GM18517 (cell line): ENCODE data around the gene ABHD12B.
"Not testable (repeated sequence)": the region's sequence is repeated elsewhere in the genome, so short reads cannot be mapped to it uniquely, and the experiment has no call there.

Experiments used
- ATAC-seq: cut with Tn5 transposase; IDR thresholded peaks from one replicate; pipeline ENCODE4 v1.9.1; 2021; ENCODE audit warnings: mild to moderate bottlenecking, moderate library complexity; ENCODE audit not compliant: unreplicated experiment

The ABHD12B gene

GRCh38 chr14:50892255-50892654 is 20.4 kb downstream of the ABHD12B start:
- ATAC-seq = no peak

DNA sequence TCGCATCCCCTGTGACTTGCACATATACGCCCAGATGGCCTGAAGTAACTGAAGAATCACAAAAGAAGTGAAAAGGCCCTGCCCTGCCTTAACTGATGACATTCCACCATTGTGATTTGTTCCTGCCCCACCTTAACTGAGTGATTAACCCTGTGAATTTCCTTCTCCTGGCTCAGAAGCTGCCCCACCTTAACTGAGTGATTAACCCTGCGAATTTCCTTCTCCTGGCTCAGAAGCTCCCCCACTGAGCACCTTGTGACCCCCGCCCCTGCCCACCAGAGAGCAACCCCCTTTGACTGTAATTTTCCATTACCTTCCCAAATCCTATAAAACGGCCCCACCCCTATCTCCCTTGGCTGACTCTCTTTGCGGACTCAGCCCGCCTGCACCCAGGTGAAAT is 24.6 kb downstream of the ABHD12B start:
- ATAC-seq = not testable (repeated sequence)

GRCh38 chr14:50897005-50897404 is 25.2 kb downstream of the ABHD12B start:
- not testable (repeated sequence) for ATAC-seq

DNA sequence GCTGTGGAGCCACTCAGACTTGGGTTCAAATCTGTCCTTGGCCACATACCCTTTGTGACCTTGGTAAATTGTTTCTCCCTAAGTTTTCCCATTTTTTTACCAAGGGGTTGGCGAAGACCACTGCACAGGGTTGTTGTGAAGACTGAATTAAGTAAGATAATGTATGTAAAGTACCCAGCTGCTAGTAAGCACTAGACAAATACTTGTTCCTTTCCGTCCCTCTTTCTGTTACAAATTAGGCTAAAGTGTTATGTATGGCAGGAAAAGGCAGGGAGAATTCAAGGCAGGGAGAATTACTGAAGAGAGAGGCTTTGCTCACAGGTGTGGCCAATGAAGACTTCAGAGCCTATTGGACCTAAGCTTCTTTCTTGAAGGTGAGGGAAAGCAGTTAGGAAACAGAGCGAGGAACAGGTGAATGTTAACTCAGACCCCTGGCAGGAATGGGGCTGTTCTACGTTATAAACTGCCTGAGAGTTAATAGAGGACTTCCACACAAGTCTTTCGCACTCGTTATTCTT is 25.9 kb downstream of the ABHD12B start:
- ATAC-seq = no peak

GRCh38 chr14:50901361-50901760 is 29.5 kb downstream of the ABHD12B start:
- ATAC-seq = no peak

- ATAC-seq = no peak
Observed at GRCh38 chr14:50904719-50905118, 32.9 kb downstream of the ABHD12B start.

DNA sequence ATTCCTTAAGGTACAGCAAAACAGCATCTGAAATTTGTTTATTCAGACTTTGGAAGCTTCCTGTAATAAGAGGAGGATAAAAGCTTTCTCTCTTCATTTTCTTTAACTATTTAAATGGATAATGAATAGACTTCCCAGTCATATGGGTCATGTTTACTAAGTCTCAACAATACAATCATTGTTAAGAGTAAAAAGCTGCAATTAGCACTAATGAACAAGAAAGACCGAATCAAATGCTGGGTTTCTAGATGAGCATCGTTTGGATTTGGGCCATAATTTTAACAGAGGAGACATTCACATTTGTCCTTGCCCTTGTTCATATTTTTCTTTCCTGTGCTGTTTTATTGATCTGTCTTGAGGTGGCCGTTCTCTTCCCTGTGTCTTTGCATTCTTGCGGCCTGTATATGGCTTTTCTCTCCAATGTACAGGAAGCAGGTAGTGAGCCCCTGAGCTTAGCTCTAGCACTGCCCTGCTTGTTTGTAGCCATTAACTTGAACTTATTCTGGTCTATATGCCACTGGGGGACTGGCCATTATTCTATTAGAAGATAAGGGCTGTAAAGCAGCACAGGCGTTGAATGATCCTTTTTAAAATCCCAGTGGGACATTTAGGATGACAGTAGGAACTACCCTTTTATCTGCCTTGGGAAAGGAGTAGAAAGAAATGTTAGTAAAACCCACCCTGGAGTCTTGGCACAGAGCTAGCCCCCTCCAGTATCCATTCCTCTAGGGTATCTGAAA is 34.6 kb downstream of the ABHD12B start:
- ATAC-seq = no peak

DNA sequence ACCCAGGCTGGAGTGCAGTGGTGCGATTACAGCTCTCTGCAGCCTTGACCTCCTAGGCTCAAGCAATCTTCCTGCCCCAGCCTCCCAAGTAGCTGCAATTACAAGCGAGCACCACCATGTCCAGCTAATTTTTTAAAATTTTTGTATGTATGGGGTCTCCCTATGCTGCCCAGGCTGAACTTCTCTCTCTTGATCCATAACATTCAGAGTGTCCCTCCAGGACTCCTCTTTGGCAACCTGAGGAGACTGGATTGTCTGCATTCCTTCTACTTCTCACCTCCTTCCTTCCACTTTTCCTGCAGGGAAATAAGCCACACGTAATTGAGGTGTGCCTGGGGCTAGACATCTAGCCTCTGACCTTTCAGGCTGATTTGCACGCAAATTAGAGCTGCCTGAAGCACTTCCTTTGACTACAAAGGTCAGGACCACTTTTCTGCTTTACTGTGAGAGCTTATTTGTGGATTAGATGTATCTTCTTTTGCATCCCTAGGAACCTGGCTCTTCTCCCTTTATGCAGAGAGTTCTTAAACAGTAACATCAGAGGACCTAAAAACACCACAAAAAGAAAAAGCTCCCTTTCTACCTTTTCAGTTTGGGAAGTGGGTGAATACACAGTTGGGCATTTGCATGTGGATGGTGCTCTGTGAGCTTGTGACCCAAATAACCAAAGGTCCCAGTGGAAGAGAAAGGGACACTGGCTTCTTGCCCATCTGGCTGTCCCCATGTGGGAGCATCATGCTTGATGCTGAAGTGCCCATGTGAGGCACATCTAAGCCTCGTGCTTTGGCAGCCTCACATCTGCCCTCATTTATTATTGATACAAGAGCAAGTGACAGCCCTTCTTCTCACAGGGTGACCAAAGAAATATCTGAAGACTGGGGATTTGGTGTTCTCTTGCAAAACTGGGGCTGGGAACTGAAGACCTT is 38.9 kb downstream of the ABHD12B start:
- ATAC-seq = no peak

GRCh38 chr14:50917449-50917848 is 45.6 kb downstream of the ABHD12B start:
- no peak for ATAC-seq

DNA sequence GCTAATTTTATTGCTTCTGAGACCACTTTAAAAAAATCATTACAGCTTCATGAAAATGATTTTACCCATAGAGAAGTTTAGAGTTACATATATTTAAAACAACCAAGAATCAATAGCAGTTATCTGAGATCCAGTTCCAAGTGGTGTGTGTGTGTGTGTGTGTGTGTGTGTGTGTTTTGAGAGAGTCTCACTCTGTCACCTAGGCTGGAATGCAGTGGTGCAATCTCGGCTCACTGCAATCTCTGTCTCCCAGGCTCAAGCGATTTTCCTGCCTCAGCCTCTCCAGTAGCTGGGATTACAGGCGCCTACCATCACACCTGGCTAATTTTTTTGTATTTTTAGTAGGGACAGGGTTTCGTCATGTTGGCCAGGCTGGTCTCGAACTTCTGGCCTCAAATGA is 47.7 kb downstream of the ABHD12B start:
- not testable (repeated sequence) for ATAC-seq

DNA sequence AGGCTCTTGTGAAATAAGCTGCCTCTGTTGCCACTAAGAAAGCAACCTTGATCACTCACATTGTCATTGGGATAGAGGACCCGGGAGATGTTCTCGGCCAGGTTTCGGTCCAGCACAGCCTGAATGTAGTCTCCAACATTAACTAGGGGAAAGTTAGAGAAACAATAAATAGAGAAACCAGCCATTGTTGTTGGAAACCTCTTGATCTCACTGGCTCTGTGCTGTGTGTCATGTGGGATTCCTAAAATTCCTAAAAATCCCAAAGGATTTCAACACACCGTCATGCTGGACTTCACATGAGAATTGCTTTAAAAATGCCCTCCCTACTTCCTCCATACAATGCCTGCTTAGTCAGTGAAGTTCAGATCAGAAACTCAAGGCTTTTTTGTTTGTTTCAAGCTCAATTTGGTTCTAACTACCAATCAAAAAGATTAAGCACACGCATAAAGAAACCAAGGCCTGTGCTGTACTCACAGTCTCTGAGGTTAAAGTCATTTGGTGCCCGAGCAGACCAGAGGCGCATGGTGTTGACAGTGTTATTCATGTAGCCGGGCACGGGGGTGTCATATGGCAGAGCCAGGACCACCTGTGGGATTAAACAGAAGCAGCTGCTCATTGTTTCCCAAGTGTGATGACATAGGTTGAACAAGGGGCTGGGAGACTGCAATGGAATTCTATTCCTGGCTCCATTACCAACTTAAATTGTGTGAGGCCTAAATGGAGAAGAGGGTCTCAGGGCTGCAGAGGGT is 48.8 kb downstream of the ABHD12B start:
- ATAC-seq = no peak

- no peak for ATAC-seq
Observed at GRCh38 chr14:50922803-50923202, 51.0 kb downstream of the ABHD12B start.

GRCh38 chr14:50924236-50924635 is 52.4 kb downstream of the ABHD12B start:
- no peak for ATAC-seq

DNA sequence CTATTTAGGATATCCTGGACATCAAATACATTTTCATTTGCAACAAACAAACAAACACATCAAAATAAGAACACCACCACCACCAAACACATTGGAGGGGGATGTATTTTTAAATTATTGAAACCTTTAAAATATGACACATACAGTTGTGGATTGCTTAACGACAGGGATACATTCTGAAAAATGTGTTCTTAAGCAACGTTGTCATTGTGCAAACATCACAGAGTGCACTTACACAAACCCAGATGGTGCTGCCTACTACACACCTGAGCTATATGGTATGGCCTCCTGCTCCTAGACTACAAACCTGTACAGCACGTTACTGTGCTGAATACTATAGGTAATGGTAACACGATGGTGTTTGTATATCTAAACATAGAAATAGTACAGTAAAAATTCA is 53.0 kb downstream of the ABHD12B start:
- no peak for ATAC-seq

DNA sequence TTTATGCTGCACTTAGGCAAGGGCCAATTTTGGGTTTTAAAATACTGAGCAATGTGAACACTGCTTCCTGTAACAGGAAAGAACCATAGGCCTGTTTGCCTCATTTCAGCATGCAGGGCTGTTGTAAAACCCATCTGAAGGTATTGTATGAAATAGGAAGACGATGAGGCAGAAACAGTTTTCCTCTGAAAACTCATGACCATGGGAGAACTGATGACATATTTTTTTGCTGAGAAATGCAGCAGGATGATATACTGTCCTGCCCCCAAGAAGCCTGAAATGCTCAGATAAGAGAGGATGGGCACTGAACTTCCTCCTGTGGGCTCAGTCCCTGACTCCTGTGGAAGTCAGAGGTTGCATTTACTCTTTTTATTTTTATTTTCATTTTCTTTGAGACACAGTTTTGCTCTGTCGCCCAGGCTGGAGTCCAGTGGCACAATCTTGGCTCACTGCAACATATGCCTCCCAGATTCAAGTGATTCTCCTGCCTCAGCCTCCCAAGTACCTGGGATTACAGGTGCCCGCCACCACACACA is 55.1 kb downstream of the ABHD12B start:
- ATAC-seq = no peak

DNA sequence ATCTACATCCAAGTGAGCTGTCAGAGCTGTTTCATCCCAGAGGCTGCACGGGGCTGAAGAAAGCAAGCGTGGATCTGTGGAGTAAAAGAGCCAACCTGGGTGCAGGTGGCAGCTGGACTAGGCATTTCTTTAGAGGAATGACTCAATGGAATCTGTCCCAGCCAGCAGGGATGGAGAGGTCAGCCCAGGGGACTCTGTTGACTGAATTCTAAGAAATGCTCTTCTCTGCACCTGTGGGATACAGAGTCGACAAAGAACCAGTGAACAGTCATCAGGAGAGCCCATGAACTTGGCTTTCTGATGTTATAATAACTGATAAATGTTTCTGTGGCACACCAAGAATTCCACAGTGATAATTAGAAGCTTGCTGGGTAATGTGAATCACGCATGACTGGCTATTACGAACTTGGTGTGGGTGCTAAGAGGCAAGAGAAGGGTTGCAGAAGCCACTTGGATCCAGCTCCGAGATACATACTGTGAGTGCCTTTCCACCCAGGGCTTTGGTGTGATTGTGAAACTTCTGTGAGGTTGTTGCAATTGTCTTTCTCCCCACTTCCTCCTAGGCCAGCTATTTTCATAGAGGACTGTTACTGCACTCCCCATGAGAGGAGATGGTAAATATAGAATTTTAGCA is 56.3 kb downstream of the ABHD12B start:
- no peak for ATAC-seq

- no peak for ATAC-seq
Observed at GRCh38 chr14:50929506-50929905, 57.7 kb downstream of the ABHD12B start.

- ATAC-seq = no peak
Observed at GRCh38 chr14:50931559-50931958, 59.7 kb downstream of the ABHD12B start.

DNA sequence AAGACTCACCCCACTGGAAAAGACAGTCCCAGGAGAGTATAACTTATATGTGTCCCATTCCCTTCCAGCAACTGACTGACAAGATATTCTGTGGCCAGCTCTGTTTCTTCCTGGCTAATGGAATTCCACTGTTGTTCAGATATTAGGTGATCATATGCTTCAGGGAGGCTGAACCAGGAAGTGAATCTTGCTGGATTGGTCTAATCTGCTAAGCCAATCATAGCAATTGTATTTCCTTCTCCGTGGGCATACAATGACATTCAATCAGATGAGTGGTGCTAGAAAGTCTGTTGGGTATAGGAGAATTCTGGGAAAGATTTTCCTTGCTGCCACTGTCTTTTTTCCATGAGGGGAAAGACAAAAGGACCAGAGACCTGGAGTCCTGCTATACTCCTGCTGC is 60.3 kb downstream of the ABHD12B start:
- no peak for ATAC-seq
